Hematopoietic multipotent progenitor cell treated with erythropoietin and hydrocortisone succinate and interleukin-3 and kit ligand, for 8 days (in vitro differentiated cells): Measurements from ENCODE around the gene SCUBE1.

Experiments used
- DNase-seq: peaks from one replicate; pipeline ENCODE4 v3.0.0-alpha.2; 2015

SCUBE1 gene

DNA sequence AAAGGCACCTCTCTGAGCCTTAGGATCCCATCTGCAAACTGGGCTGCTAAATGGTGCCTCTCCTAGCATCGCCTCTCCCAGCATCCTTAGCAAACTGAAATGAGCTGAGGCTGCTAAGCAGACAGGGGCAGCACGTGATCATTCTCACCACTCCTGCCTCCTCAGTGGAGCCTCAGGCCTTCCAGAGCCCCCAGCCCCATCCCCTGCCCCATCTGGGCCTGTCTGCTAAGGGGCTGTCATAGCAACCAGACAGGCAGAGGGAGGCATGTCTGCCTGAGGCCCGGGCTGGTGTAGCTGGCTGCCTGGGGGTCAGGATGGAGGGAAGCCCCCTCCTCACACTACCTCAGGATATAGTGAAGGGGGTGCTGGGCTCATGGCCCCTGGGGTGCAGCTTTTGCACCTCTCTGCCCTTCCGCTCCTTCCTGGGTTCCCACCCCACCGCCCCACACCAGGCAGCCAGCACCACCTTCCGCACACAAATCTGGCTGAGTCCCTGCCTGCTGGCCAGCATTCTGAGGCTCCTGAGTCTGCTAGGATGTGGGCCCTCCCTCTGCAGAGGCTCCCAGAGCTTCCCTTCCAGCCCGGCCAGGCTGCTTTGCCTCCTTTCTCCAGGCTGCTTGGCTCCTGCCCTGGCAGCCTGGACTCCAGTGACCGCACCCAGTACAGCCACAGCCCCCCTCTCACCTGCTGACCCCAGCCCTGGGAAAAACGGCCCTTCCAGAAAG is 108.7 kb downstream of the SCUBE1 start:
- DNase-seq = no peak

DNA sequence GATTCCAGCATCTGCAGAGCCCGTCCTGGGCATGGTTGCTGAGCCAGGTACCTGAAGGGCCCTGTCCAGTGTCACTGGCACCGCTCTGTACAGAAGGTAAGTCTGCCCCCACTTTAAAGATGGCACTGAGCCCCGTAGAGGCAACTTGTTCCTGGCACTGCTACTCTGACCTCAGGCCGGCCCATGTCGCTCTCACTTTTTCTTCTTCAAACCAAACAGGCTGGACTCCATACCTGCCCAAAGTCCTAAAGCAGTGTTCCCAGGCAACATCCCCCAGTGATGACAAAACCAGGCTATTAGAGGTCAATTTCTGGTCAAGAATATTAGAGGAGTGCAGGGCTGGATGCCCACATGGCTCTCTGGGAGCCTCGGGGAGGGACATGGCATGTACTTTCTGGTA is 109.6 kb downstream of the SCUBE1 start:
- no peak for DNase-seq

DNA sequence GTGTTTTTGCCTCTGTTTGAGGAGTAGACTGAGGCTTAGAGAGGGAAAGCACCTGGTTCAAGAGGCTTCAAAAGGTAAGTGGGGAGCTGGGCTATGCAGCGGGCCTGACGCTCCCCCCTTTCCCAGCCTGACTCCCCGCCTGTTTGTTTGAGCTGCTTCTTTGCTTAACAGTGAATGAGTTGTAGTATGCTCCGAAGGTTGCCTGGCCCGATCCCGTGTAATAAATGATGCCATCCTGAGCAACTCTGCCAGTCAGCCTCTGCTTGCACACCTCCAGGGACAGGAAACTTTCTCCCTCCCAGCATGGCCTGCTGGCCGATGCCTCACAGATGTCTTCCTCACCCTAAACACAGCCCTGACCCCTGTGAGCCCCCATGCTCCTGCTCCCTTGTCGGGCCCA is 110.7 kb downstream of the SCUBE1 start:
- DNase-seq = no peak

DNA sequence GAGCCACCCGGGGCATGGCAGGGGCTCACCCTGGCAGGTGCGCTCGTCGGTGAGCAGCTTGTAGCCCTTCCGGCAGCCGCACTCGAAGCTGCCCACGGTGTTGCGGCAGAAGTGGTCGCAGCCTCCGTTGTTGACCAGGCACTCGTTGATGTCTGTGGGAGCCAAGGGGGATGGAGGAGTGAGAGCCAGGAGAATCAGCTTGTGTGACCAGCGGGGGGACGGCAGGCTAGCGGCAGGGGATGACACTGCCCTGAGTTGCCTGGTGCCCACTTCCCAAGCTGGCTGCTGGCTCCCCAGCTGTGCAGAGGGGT is 111.5 kb downstream of the SCUBE1 start:
- DNase-seq = no peak

DNA sequence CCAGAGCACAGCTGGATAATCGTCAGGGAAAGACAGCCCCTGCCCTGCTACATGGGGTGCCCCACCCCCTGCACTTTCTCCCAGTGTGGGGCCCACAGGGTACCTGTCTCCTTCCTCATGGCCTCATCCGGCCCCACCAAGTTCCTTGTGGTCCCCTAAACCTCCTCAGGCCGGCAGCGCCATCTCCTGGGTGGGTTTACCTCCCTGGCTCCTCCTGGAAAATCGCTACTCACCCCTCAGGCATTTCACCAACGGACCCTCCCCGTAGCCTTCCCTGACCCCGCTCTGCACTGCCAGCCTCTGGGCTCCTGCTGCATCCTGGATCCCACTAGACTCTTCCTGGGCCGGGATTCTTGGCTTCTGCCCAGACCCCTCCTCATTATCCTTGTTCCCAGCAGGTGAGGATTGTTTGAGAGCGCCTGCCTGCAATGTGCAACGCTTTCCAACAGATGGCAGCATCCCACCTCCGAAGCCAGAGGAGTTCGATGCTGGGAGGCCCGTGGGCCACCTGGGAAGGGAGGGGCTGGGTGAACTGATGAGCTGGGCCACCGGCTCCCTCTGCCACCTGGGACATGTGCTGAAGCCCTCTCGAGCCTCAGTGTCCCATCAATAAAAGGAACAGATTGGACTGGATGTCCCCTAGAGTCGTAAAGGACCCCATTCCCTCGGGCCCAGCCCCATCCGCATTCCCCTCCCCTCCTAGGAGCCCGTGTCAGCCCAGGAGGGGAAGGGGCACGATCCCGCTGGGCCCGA is 112.0 kb downstream of the SCUBE1 start:
- DNase-seq = peak; percentile 67

DNA sequence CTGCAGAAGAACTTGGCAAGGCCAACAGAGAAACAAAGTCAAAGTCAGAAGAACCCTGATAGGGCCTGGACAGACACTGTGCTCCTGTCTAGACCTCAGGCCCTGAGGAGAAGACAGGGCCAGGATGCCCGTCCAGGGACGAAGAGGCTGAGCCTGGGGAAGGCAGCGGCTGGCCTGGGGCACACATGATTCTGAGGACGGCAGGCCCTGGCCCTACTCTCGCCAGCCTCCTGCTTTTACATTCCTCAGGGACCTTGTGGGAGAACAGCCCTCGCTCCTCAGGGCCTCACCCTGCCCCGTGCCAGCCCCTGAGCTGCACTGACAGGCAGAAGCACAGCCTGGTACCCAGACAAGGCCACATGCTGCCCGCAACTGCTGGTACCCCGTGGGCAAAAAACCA is 112.6 kb downstream of the SCUBE1 start:
- no peak for DNase-seq

DNA sequence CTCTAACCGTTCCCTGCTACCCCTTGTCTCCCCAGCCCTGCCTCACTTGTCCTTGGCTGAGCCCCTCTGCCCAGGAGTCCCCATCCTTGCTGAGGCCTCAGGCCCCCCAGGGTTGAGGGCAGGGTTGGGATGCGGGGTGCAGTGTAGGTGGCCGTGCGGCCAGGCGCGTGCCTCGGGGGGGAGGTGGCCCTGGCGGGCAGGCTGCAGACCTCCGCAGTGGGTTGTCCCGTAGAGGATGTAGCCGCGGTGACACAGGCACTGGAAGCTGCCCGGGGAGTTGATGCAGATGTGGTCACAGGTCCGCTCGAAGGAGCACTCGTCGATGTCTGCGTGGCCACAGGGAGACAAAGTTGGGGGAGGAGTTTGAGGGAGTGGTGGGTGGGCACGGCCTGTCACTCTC is 114.3 kb downstream of the SCUBE1 start:
- DNase-seq = no peak

DNA sequence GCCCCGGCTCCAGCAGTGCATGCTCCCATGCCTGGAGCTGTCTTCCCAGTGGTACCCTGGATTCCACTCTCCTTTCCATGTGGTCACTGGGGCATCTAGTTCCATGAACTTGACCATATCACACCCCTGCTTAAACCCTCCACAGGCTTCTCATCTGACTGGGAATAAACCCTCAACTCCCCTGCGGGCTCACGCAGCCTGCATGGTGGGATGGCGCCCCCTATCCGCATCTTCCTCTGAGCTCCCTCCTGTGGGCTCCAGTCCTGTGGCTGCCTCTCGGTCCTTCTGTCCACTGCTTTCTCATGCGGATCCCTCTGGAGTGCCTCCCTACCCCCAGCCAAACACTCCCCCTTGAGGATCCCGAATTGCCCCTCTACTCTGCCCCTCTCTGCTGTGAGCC is 114.8 kb downstream of the SCUBE1 start:
- peak; percentile 60 for DNase-seq

DNA sequence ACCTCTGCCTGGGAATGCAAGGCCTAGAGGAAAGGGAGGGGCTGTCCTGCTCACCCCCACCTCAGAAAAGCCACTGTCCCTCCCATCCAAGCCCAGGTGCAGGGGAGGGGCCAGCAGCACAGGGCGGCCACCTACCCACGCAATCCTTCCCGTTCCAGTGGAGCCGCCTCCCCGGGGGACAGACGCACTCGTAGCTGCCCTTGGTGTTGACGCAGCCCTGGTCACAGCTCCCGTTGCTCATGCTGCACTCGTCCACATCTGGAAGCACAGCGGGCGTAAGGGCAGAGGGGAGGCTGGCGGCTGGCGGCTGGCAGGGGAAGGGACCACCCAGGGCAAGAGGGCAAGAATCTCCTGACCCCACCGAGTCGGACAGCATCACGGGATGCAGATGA is 115.9 kb downstream of the SCUBE1 start:
- no peak for DNase-seq

DNA sequence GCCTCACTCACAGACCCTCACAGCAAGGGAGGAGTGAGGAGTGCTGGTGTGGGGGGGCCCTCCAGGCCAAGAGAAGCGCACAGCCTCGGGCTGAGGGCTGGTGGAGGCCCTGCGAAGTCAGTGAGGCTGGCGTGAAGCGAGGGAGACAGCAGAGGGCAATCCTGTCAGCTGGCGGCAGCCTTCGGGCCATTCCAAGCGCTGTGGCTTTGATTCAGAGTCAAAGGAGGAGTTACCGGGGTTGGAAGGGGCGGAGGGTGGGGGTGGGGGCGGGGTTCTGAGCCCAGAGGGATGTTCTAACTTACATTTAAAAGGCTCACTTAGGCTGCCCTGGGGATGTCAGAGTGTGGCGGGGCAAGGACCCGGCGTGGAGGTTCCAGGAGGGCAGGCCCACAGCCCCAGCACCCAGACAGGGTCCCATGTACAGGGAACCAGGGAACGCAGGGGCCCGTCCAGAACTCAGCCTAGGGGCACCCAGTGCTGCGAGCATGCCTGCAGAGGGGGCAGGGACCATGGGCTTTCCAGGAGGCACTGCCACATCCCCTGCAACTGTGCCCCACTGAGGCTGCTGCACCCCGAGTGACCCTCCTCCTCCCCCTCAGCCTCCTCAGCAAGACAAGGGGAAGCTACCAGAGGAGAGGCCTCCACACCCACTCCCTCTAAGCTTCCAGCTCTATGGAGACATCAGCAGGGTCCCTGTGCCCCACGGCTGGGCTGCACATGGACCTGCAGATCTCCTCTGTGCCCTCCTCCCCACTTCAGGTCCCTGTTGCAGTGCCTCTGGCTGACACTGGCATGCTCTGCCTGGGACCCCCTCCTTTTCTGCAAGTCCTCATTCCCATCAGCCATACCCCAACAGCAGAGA is 116.6 kb downstream of the SCUBE1 start:
- peak; percentile 13 for DNase-seq

DNA sequence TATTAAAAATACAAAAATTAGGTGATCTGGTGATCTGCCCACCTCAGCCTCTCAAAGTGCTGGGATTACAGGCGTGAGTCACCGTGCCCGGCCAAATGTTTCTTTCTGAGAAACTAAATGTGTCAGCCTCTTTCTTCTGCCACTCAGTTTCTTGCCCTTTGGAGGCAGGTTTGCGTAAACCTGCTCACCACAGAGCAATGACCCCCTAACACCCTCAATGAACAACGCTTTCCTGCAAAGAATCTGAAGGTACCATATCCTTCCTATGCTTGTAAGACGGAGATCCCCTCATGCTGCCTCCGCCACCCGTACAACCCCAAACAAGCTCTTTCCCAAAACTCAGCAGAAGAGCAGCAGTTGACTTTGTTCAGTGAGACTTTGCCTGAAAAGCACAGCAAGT is 117.6 kb downstream of the SCUBE1 start:
- no peak for DNase-seq

DNA sequence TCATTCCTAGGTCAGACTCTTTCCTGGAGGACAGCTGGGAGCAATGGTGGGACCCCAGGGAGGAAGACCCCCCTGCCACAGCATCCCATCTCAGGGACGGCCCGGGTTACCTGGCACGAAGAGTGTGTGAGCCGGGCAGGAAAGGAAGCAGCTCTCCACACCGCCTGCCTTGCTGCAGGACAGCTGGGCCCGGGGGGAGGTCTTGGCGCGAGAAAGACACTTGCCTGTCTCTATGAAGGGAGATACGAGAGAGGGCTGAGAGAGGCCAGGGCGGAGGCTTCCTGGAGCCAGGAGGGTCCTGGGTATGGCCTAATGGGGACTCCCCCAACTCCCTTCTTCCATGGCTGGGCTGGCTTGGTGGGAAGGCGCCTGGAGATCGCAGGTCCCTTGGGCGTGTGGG is 120.2 kb downstream of the SCUBE1 start:
- no peak for DNase-seq

DNA sequence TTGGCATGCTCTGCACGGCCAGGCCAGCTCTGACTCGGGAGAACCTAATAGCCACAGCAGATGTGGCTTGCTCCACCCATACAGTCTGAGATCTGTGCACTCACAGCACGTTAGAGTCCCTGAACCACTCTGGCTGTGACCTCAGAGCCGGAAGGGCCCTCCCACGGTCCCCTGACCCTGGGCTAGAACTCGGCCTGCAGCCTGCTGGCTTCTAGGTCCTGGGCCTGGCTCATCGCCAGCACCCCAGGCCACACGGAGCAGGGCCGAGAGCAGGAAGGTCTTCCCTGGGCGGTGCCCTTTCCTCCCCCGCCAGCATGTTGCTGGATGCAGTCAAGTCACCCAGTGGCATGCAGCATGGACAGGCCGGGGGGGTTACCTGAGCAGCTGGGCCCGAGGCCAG is 120.9 kb downstream of the SCUBE1 start:
- no peak for DNase-seq

DNA sequence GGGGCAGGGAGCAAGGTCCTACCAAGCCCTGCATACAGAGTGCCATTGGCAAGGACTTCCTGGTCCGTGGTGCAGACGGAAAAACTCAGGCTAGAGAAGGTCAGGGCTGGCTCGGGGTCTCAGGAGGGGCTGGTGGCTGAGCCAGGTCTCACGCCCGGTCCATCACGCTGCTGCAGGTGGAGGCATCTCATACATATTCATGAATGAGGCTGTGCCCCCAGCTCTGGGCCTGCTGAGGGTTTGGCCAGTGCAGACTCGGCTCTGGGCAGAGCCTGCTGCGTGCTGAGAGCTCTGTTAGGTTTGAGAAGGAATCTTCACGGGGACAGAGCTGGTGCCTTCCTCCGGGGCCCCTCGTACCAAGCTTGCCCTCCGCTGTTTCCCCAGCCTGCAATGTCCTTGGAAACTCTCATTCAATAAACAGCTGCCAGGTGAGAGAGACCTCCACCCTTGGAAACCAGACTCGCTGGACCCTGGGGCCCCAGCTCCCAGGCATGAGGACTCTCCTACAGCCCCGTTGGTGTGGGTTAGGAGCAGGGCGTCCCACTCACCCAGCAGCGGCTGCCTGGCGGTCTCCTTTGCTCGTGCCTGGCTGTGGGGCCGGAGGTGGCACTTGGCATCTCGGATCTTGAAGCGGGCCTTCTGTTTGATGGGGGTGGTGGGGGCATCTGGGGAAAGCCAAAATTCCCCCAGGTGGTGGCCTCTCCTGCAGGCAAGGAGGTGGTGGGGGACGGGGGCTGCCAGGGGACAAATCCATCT is 122.4 kb downstream of the SCUBE1 start:
- no peak for DNase-seq

DNA sequence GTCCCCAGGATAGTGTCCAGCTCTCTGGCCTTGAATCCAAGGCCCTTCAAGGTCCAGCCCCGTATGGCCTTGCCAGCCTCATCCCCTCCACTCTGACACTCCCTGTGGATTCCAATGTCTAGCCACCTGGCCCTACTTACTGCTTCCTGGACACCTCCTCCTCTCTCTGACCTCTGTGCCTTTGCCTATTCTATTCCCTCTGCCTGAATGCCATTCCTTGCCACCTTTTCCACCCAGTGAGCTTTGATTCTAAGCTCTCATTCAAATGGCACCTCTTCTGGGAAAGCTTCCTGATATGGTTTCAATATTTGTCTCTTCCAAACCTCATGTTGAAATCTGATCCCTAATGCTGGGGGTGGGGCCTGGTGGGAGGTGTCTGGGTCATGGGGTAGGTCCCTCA is 124.4 kb downstream of the SCUBE1 start:
- DNase-seq = no peak

DNA sequence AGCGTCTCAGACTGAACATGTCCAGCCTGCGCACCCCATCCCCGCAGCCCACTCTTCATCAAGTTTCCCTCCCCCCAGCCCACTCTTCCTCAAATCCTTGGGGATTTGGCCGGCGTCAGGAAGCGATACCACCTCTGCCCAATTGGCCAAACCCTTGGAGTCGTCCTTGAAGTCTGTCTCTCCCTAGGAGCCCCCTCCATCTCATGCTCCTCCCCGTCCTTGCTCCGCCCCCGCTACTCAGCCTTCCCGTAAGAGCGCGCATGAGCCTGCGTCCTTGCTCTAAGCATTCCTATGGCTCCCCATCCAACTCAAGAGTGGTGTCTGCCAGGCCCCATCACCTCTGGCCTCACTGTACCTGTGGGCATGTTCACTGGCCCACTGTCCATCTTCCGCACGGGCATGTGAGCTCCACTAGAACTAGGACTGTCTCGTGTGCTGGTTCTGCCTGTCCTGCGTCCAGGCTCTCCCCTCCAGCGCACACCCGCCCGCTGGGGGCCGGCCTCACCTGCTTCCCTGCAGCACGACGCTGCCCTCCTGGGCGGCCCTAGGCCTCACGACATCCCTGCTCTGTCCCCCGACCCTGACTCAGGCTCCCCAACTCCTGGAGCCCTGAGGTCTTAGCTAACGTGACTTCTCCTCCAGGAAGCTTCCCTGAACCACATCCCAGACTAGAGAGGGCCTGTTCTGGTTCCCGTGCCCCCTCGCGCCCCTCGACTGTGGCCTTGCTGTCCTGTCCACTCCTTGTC is 125.7 kb downstream of the SCUBE1 start:
- DNase-seq = no peak

DNA sequence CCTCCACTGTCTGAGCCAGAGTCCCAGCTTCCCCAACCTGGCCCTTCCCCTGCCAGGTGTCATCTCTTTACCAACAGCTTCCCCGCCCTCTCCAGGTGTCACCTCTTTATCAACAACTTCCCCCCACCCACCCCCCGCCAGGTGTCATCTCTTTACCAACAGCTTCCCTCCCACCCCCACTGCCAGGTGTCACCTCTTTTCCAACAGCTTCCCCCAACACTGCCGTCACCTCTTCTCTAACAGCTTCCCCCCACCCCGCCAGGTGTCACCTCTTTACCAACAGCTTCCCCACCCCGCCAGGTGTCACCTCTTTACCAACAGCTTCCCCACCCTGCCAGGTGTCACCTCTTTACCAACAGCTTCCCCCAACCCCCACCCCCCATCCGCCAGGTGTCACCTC is 126.4 kb downstream of the SCUBE1 start:
- no peak for DNase-seq

DNA sequence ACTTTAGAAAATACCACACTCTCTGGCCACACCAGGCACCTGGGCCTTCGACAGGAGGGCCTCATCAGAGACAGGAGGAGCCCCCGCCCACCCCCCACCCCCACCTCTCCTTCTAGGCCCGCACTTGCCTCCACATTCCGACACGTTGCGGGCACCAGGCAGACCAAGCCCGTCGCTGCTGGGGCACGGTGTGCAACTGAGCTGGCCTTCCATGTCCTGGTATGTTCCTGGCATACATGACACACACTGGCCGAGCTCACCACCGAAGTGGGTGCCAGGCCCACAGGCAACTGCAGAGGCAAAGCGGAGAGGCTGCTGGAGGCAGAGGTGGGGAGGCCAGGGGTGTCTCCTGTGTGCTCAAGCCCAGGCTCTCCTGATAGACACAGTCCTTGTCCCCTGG is 129.2 kb downstream of the SCUBE1 start:
- no peak for DNase-seq

DNA sequence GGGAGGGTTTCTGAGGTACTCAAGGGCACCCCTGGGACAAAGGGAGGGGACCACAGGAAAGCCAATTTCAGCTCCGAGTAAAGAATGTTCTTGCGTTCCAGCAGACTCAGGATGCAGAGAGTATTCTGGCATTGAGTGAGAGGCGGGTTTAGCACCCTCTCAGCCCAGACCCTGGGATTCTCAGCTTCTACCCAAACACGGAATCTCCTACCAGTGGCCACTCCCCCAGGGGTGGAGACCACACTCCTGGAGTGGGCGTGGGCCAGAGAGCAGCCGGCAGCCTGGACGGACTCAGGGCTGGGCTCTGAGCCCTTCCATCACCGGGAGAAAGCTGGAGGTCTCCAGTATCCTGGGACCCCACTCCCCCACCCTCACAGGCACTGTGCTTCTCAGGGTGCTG is 130.1 kb downstream of the SCUBE1 start:
- no peak for DNase-seq

DNA sequence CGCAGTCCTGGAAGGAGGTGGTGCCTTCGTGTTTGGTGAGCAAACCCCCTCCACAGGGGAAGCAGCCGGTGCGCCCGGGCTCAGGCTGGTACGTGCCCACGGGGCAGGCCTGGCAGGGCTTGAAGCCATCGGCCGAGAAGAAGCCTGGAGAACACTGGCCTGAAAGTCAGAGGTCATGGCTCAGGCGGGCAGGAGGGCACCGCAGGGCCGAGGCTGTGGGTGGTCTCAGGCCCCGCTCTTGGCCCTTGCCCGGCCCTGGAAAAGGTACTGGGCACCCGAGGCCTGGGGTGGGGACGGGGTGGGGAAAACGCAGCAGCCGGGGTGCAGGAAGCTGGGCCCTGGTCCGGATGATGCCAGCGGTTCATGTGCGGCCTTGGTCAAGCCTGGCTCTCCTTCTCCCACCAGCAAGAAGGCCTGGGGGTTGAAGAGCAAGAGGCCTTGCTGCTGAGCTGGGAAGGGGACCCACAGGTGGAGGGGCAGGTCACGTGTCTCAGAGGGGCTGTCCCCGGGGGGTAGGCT is 130.7 kb downstream of the SCUBE1 start:
- DNase-seq = no peak

DNA sequence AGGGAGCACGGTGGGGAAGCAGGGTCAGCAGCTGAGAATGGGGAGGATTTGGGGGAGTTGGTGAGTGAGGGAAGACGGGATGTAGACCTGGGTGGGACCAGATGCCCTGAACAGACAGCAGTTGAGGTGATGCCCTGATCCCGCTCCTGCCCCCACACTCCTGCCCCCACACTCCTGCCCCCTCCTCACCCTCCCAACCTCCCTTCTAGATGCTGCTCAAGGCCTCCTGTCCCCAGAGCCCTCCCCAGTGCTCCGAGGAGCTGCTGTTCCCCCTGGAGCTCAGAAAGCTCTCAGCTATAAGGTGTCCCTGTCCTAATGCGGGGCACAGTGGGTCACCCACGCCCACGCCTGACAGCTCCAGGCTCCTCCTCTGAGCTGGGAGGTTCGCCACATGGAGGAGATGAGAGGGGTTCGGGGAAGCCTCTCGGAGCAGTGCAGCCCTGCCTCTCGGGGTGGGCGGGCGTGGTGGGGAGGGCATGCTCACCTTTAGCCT is 131.2 kb downstream of the SCUBE1 start:
- no peak for DNase-seq
